Astrocyte (in vitro differentiated cells and primary cell): ENCODE measurements around the gene CCSER2. TPM values are rescaled to one million over a fixed set of nuclear protein-coding genes. Genes with fewer than 3 reads are reported as not detected.

ENCODE experiments used
- DNase-seq: peaks from one replicate; pipeline ENCODE4 v3.0.0-alpha.2; 2010; ENCODE audit warnings: low read depth
- FAIRE-seq: peaks from 2 replicates; lab custom pipeline; 2011; peaks lifted over from hg19 to GRCh38; lab: Jason Lieb, UNC
- H2AFZ ChIP-seq: 2 replicates; pipeline ENCODE4 v1.6.0; 2012; ENCODE audit warnings: low read depth, low read length, inconsistent platforms
- H3K27ac ChIP-seq: 2 replicates; pipeline ENCODE4 v1.5.1; 2011; ENCODE audit warnings: low read depth, low read length, inconsistent platforms
- H3K27me3 ChIP-seq: 2 replicates; pipeline ENCODE4 v1.6.0; 2011; ENCODE audit warnings: low read length, inconsistent platforms; ENCODE audit not compliant: insufficient read depth
- H3K36me3 ChIP-seq: 2 replicates; pipeline ENCODE4 v1.5.1; 2011; ENCODE audit warnings: low read length, inconsistent platforms; ENCODE audit not compliant: insufficient read depth
- H3K4me1 ChIP-seq: 2 replicates; pipeline ENCODE4 v1.5.1; 2011; ENCODE audit warnings: low read length, inconsistent platforms; ENCODE audit not compliant: insufficient read depth
- H3K4me2 ChIP-seq: 2 replicates; pipeline ENCODE4 v1.6.0; 2012; ENCODE audit warnings: low read length, inconsistent platforms
- H3K4me3 ChIP-seq: 2 replicates; pipeline ENCODE4 v1.5.1; 2011; ENCODE audit warnings: low read depth, mild to moderate bottlenecking, low read length, inconsistent platforms; ENCODE audit not compliant: insufficient read depth
- H3K79me2 ChIP-seq: 2 replicates; pipeline ENCODE4 v1.6.0; 2012; ENCODE audit warnings: mild to moderate bottlenecking, low read length, inconsistent platforms; ENCODE audit not compliant: insufficient read depth
- H3K9ac ChIP-seq: 2 replicates; pipeline ENCODE4 v1.6.0; 2012; ENCODE audit warnings: mild to moderate bottlenecking, low read length, inconsistent platforms
- H3K9me3 ChIP-seq: 2 replicates; pipeline ENCODE4 v1.5.1; 2012; ENCODE audit warnings: low read depth, mild to moderate bottlenecking, low read length, inconsistent platforms; ENCODE audit not compliant: insufficient read depth
- H4K20me1 ChIP-seq: 2 replicates; pipeline ENCODE4 v1.6.0; 2012; ENCODE audit warnings: low read length, inconsistent platforms; ENCODE audit not compliant: insufficient read depth
- H3K27ac Mint-ChIP-seq: one replicate; pipeline ENCODE4 v1.8.0; 2021; ENCODE audit warnings: mild to moderate bottlenecking, mixed read lengths; ENCODE audit not compliant: unreplicated experiment
- H3K27me3 Mint-ChIP-seq: one replicate; pipeline ENCODE4 v1.8.0; 2021; ENCODE audit warnings: low read depth, mixed read lengths; ENCODE audit not compliant: unreplicated experiment
- H3K36me3 Mint-ChIP-seq: one replicate; pipeline ENCODE4 v1.8.0; 2021; ENCODE audit warnings: low read depth, mixed read lengths; ENCODE audit not compliant: unreplicated experiment
- H3K4me1 Mint-ChIP-seq: one replicate; pipeline ENCODE4 v1.8.0; 2021; ENCODE audit warnings: low read depth, mixed read lengths; ENCODE audit not compliant: unreplicated experiment
- H3K4me3 Mint-ChIP-seq: one replicate; pipeline ENCODE4 v1.8.0; 2021; ENCODE audit warnings: mild to moderate bottlenecking, moderate library complexity, mixed read lengths; ENCODE audit not compliant: unreplicated experiment
- H3K9me3 Mint-ChIP-seq: one replicate; pipeline ENCODE4 v1.8.0; 2021; ENCODE audit warnings: mild to moderate bottlenecking, mixed read lengths; ENCODE audit not compliant: unreplicated experiment
- CTCF ChIP-seq: IDR thresholded peaks from 2 replicates; pipeline ENCODE4 v1.5.1; 2011; ENCODE audit warnings: low read depth, mild to moderate bottlenecking, inconsistent platforms, low read length, moderate library complexity; ENCODE audit not compliant: insufficient read depth
- EZH2 ChIP-seq: IDR thresholded peaks from 2 replicates; pipeline ENCODE4 v1.6.1; 2012; ENCODE audit warnings: mild to moderate bottlenecking, low read length, inconsistent platforms; ENCODE audit not compliant: insufficient read depth
- total RNA-seq: library from RNA; stranded (reverse); gene quantifications from 2 replicates; pipeline ENCODE4 v1.2.1, GENCODE V29; 2021

Gene CCSER2
- total RNA-seq, 1 donor from 2014 or later = 100 TPM

- H3K36me3 Mint-ChIP-seq = peaks cover 6% of the 10 kb centered on the region
- peaks cover 2% of the 10 kb centered on the region for H3K9me3 Mint-ChIP-seq
- DNase-seq (no peak), FAIRE-seq (peak; percentile 60)
- no peak overlapping the region for H2AFZ ChIP-seq
- H3K4me1 Mint-ChIP-seq = peaks cover 24% of the 10 kb centered on the region
- no peaks in the 10 kb centered on the region for H3K9me3 ChIP-seq
- H3K27ac ChIP-seq = no peak overlapping the region
- H3K4me3 Mint-ChIP-seq = no peak overlapping the region
- H3K36me3 ChIP-seq = no peaks in the 10 kb centered on the region
- H3K79me2 ChIP-seq = no peaks in the 10 kb centered on the region
- no peaks in the 10 kb centered on the region for H3K27me3 ChIP-seq
- H3K4me2 ChIP-seq = peak overlapping the region; percentile 3
- H3K4me3 ChIP-seq = no peak overlapping the region
- no peaks in the 10 kb centered on the region for H3K27me3 Mint-ChIP-seq
- H3K9ac ChIP-seq = no peak overlapping the region
- H3K4me1 ChIP-seq = peaks cover 18% of the 10 kb centered on the region
- peak; percentile 58 for TF ChIP-seq CTCF
- TF ChIP-seq EZH2 = no peak
- H3K27ac Mint-ChIP-seq = no peak overlapping the region
- no peaks in the 10 kb centered on the region for H4K20me1 ChIP-seq
Observed at GRCh38 chr10:84537447-84537931, 209.1 kb downstream of the CCSER2 start.

GRCh38 chr10:84538036-84538435, 209.6 kb downstream of the CCSER2 start:
- FAIRE-seq = no peak
- H3K4me1 Mint-ChIP-seq = peaks cover 24% of the 10 kb centered on the region

More at GRCh38 chr10:84538036-84538435, 209.6 kb downstream of the CCSER2 start:
- no peaks in the 10 kb centered on the region for H3K9me3 ChIP-seq
- no peaks in the 10 kb centered on the region for H3K36me3 ChIP-seq
- no peak overlapping the region for H3K4me3 Mint-ChIP-seq
- H3K9ac ChIP-seq = no peak overlapping the region
- H3K9me3 Mint-ChIP-seq = no peaks in the 10 kb centered on the region
- peaks cover 1% of the 10 kb centered on the region for H3K27me3 Mint-ChIP-seq
- H3K79me2 ChIP-seq = no peaks in the 10 kb centered on the region
- H4K20me1 ChIP-seq = no peaks in the 10 kb centered on the region
- no peak overlapping the region for H3K27ac ChIP-seq
- no peak overlapping the region for H3K4me2 ChIP-seq
- peaks cover 3% of the 10 kb centered on the region for H3K36me3 Mint-ChIP-seq
- no peak for TF ChIP-seq EZH2
- TF ChIP-seq CTCF = no peak
- no peak overlapping the region for H2AFZ ChIP-seq
- H3K27ac Mint-ChIP-seq = no peak overlapping the region
- H3K4me1 ChIP-seq = peaks cover 18% of the 10 kb centered on the region
- H3K4me3 ChIP-seq = no peak overlapping the region
- H3K27me3 ChIP-seq = no peaks in the 10 kb centered on the region
- no peak for DNase-seq
